Activated naive CD4-positive, alpha-beta T cell treated with anti-CD3 and anti-CD28 coated beads, Interleukin-2, amount 50 U/mL, for 24 hours (primary cell): ENCODE measurements around the gene FAM168A.

ENCODE experiments used
- H3K27ac Mint-ChIP-seq: one replicate; pipeline ENCODE4 v1.8.0; 2021; ENCODE audit warnings: mild to moderate bottlenecking, mixed read lengths
- H3K27me3 Mint-ChIP-seq: one replicate; pipeline ENCODE4 v1.8.0; 2021; ENCODE audit warnings: mixed read lengths
- H3K36me3 Mint-ChIP-seq: one replicate; pipeline ENCODE4 v1.8.0; 2021; ENCODE audit warnings: mixed read lengths
- H3K4me1 Mint-ChIP-seq: one replicate; pipeline ENCODE4 v1.8.0; 2021; ENCODE audit warnings: mixed read lengths
- H3K4me3 Mint-ChIP-seq: one replicate; pipeline ENCODE4 v1.8.0; 2021; ENCODE audit warnings: mild to moderate bottlenecking, mixed read lengths
- H3K9me3 Mint-ChIP-seq: one replicate; pipeline ENCODE4 v1.8.0; 2021; ENCODE audit warnings: mixed read lengths

FAM168A gene

GRCh38 chr11:73372375-73372993 lies 225.4 kb downstream of the FAM168A start:
- Mint-ChIP-seq H3K27me3 (no peaks in the 10 kb centered on the region), H3K4me3 (no peak overlapping the region), H3K36me3 (peaks cover 3% of the 10 kb centered on the region), H3K27ac (no peak overlapping the region), H3K4me1 (peaks cover 28% of the 10 kb centered on the region), H3K9me3 (no peaks in the 10 kb centered on the region)

DNA sequence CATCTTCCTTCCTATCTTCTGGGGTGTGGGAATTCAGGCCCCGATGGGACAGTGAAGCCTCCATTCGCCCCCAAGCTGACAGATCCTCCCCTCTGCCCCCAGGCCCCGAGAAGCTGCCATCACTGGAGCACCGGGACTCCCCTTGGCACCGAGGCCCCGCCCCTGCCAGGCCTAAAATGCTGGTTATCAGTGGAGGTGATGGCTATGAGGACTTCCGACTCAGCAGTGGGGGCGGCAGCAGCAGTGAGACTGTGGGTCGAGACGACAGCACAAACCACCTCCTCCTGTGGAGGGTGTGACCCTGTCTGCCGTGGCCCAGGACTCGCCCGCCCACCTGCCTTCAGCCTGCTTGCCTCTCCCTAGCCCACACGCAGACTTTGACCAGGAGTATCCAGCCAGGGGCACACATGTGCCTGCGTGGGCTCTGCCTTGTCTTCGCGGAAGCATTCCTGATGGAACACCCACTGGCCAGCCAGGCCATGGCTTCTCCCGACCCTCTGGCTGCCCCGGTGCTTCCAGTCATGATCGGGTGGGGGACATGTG lies 230.4 kb downstream of the FAM168A start:
- peak overlapping the region; percentile 4 for H3K27ac Mint-ChIP-seq
- no peaks in the 10 kb centered on the region for H3K27me3 Mint-ChIP-seq

GRCh38 chr11:73366953-73367352 lies 231.0 kb downstream of the FAM168A start:
- no peaks in the 10 kb centered on the region for H3K9me3 Mint-ChIP-seq
- peaks cover 1% of the 10 kb centered on the region for H3K36me3 Mint-ChIP-seq
- H3K27me3 Mint-ChIP-seq = no peaks in the 10 kb centered on the region
- peak overlapping the region; percentile 4 for H3K27ac Mint-ChIP-seq
- H3K4me1 Mint-ChIP-seq = peaks cover 33% of the 10 kb centered on the region
- H3K4me3 Mint-ChIP-seq = peak overlapping the region; percentile 13

More for the DNA sequence above, 230.4 kb downstream of the FAM168A start:
- peaks cover 1% of the 10 kb centered on the region for H3K36me3 Mint-ChIP-seq
- H3K9me3 Mint-ChIP-seq = no peaks in the 10 kb centered on the region
- H3K4me3 Mint-ChIP-seq = no peak overlapping the region
- peaks cover 33% of the 10 kb centered on the region for H3K4me1 Mint-ChIP-seq

DNA sequence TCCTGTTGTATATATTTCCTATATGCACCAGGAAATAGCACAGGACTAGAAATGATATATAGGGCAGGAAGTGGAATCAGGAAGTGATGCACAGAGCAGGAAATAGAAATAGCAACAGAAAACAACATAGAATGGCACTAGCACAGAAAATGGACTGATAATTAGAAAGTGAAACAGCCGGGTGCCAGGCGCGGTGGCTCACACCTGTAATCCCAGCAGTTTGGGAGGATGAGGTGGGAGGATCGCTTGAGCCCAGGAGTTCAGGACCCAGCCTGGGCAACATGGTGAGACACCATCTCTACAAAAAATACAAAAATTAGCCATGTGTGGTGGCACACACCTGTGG lies 231.7 kb downstream of the FAM168A start:
- peaks cover 1% of the 10 kb centered on the region for H3K36me3 Mint-ChIP-seq
- H3K4me3 Mint-ChIP-seq = peak overlapping the region; percentile 33
- H3K4me1 Mint-ChIP-seq = peaks cover 33% of the 10 kb centered on the region
- H3K27ac Mint-ChIP-seq = peak overlapping the region; percentile 86
- H3K9me3 Mint-ChIP-seq = no peaks in the 10 kb centered on the region
- H3K27me3 Mint-ChIP-seq = no peaks in the 10 kb centered on the region

DNA sequence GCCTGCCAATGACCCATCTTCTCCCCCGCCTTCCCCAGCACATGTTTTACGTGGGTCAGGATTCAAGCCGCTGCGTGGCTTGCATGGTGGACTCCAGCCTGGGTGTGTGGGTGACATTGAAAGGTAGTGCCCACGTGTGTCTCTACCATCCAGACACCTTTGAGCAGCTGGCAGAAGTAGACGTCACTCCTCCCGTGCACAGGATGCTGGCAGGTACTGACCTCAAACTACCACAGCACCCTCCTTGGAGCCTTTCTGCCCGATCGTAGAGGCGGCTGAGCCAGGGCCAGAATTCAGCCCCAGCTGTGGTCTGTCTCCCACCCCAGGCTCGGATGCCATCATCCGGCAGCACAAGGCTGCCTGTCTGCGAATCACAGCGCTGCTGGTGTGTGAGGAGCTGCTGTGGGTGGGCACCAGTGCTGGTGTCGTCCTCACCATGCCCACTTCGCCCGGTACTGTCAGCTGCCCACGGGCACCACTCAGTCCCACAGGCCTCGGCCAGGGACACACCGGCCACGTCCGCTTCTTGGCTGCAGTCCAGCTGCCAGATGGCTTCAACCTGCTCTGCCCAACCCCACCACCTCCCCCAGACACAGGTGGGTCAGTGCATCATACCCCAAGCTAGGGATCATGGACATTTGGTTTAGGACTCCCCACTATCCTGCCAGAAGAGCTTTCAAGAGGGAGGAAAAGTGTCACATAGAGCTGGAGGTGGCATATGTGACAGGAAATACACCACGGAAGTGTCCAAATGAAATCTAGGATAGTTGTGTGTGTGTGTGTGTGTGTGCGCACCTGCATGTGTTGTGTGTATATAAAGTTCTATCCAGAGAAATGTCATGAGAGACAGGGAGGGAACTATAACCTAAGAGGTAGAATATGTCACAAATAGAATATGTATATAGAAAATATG lies 232.3 kb downstream of the FAM168A start:
- no peaks in the 10 kb centered on the region for H3K9me3 Mint-ChIP-seq
- H3K27ac Mint-ChIP-seq = peak overlapping the region; percentile 86
- H3K4me1 Mint-ChIP-seq = peaks cover 33% of the 10 kb centered on the region
- no peaks in the 10 kb centered on the region for H3K27me3 Mint-ChIP-seq
- peak overlapping the region; percentile 33 for H3K4me3 Mint-ChIP-seq
- peaks cover 1% of the 10 kb centered on the region for H3K36me3 Mint-ChIP-seq

GRCh38 chr11:73363147-73363546 lies 234.8 kb downstream of the FAM168A start:
- H3K36me3 Mint-ChIP-seq = peaks cover 1% of the 10 kb centered on the region
- no peaks in the 10 kb centered on the region for H3K27me3 Mint-ChIP-seq
- H3K4me3 Mint-ChIP-seq = no peak overlapping the region
- peaks cover 26% of the 10 kb centered on the region for H3K4me1 Mint-ChIP-seq
- no peak overlapping the region for H3K27ac Mint-ChIP-seq
- no peaks in the 10 kb centered on the region for H3K9me3 Mint-ChIP-seq

DNA sequence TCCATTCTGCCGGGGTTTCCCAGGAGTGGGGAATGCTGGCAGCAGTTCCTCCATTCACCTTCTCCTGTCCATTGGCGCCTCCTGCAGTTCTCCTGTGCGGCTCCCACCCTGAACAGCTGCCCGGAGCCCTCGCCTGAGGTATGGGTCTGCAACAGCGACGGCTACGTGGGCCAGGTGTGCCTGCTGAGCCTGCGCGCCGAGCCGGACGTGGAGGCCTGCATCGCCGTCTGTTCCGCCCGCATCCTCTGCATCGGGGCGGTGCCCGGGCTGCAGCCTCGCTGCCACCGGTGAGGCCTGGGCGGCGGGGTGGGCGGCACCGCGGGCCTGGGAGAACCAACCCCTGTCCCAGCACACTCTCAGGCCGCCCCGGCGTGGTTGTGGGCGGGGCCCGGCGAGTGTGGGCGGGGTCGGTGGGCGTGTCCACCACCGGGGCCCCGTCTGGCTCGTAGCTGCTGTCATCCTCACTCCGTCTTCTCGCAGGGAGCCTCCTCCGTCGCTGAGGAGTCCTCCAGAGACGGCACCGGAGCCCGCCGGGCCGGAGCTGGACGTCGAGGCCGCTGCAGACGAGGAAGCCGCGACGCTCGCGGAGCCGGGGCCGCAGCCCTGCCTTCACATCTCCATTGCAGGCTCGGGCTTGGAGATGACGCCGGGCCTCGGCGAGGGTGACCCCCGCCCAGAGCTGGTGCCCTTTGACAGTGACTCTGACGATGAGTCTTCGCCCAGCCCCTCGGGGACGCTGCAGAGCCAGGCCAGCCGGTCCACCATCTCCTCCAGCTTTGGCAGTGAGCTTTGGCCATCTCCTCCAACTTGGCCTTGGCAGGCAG lies 235.7 kb downstream of the FAM168A start:
- H3K4me3 Mint-ChIP-seq = no peak overlapping the region
- no peaks in the 10 kb centered on the region for H3K27me3 Mint-ChIP-seq
- no peaks in the 10 kb centered on the region for H3K9me3 Mint-ChIP-seq
- H3K4me1 Mint-ChIP-seq = peaks cover 16% of the 10 kb centered on the region
- peak overlapping the region; percentile 8 for H3K27ac Mint-ChIP-seq
- H3K36me3 Mint-ChIP-seq = peaks cover 1% of the 10 kb centered on the region

DNA sequence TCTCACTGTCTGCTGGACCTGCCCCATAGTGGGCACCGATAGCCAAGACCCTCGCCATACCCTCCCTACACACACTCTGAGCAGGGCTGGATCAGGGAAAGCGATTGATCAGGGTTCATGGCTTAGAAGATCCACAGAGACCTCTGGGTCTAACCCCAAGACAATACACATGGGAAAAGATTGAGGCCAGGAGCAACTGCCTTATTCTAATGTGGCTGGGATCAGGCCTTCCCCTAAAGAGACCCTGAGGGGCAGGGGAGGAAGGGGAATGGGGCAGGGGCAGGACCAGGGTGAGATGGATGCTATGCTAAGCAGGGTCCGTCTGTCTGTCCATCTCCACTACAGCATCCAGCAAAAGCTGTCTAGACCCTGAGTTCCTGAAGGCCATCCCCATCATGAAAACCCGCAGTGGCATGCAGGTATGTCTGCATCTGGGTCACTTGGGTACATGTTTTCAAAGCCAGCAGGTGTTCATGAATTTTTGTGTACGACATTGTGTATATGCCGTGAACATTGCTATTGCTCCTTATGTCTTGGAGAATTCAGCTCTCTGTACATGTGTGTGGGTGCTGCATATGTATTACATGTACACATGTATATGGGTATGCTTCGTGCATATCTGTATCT lies 237.1 kb downstream of the FAM168A start:
- no peaks in the 10 kb centered on the region for H3K9me3 Mint-ChIP-seq
- H3K27ac Mint-ChIP-seq = no peak overlapping the region
- no peaks in the 10 kb centered on the region for H3K27me3 Mint-ChIP-seq
- H3K4me3 Mint-ChIP-seq = no peak overlapping the region
- H3K4me1 Mint-ChIP-seq = peaks cover 3% of the 10 kb centered on the region
- no peaks in the 10 kb centered on the region for H3K36me3 Mint-ChIP-seq

- Mint-ChIP-seq H3K27me3 (no peaks in the 10 kb centered on the region), H3K27ac (no peak overlapping the region)
Observed at GRCh38 chr11:73359930-73360742, 237.8 kb downstream of the FAM168A start.

DNA sequence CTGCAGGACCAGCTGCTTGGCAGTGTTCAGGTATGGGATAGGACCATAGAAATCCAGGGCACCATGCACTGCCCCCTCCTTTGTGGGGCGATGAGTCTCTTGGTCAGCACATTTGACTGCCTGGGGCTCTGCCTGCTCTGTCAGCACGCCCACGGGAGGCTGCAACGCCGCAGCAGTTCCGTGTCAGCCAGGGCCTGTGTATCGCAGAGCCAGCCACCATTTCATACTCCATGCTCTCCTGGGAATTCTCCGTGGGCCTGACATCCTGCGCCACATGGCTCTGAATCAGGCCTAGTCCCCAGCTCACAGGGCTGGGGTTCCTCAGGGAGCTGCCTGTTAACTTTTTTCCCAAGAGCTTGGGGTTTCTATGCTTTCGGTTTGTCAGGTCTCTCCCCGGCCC lies 238.6 kb downstream of the FAM168A start:
- H3K27me3 Mint-ChIP-seq = no peaks in the 10 kb centered on the region
- H3K36me3 Mint-ChIP-seq = no peaks in the 10 kb centered on the region

More at GRCh38 chr11:73359930-73360742, 237.8 kb downstream of the FAM168A start:
- Mint-ChIP-seq H3K36me3 (no peaks in the 10 kb centered on the region), H3K4me3 (no peak overlapping the region), H3K4me1 (no peaks in the 10 kb centered on the region), H3K9me3 (no peaks in the 10 kb centered on the region)

DNA sequence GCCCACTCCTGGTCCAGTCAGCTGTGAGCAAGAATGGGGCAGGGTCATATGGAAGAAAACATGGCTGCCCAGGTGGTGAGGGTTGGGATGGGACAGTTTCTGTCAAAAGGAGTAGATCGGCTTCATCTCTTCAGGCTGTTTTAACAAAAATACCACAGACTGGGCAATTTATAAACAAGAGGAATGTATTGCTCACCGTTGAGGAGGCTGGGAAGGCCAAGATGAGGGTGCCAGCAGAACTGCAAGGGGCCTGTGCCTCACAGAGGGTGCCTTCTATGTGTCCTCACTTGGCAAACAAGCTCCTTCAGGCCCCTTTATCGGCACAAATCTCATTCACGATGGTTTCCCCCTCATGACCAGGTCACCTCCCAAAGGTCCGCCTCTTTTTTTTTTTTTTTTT lies 239.8 kb downstream of the FAM168A start:
- Mint-ChIP-seq H3K36me3 (no peaks in the 10 kb centered on the region), H3K27ac (no peak overlapping the region), H3K4me3 (no peak overlapping the region)

More for the DNA sequence above, 238.6 kb downstream of the FAM168A start:
- Mint-ChIP-seq H3K4me1 (no peaks in the 10 kb centered on the region), H3K4me3 (no peak overlapping the region), H3K27ac (peak overlapping the region; percentile 23), H3K9me3 (no peaks in the 10 kb centered on the region)

DNA sequence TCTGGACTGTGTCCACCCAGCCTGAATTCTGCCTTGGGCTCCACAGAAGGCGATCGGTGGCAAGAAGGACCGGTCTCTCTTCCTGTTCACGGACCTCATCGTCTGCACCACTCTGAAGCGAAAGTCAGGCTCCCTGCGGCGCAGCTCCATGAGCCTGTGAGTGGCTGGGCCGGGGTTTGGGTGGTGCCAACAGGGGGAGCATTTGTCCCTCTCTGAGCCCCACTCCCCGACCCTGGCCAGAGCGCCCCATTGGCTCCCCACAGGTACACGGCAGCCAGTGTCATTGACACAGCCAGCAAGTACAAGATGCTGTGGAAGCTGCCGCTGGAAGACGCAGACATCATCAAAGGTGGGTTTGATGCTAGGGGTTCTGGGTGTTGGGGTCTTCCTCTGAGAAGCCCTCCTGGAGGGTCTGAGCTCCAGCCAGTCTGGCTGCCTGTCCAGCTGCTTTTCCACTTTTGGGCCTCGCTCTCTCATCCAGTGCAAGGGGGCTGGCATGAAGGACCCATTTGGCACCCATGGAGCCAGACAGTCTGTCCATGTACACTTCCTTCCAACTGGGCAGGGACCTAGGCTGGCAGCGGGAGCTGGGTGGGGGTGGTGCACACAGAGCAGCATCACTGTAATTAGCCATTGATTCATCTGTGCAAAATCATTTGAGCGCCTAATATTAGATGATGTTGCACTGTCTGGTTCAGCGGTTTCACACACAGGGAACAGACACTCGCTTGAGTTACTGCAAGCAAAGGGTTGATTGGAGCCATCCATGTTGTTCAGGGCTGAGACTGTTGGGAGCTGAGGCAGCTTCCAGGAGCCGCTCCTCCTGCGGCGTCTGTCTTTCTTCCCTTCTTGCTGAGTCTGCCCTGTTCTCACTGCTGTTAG lies 240.7 kb downstream of the FAM168A start:
- Mint-ChIP-seq H3K36me3 (no peaks in the 10 kb centered on the region), H3K4me1 (no peaks in the 10 kb centered on the region), H3K27me3 (no peaks in the 10 kb centered on the region), H3K27ac (no peak overlapping the region), H3K9me3 (no peaks in the 10 kb centered on the region), H3K4me3 (no peak overlapping the region)

More for the DNA sequence above, 239.8 kb downstream of the FAM168A start:
- H3K9me3 Mint-ChIP-seq = no peaks in the 10 kb centered on the region
- H3K27me3 Mint-ChIP-seq = no peaks in the 10 kb centered on the region
- H3K4me1 Mint-ChIP-seq = no peaks in the 10 kb centered on the region

GRCh38 chr11:73355109-73355508 lies 242.8 kb downstream of the FAM168A start:
- Mint-ChIP-seq H3K27ac (no peak overlapping the region), H3K4me1 (peaks cover 4% of the 10 kb centered on the region), H3K9me3 (no peaks in the 10 kb centered on the region), H3K4me3 (no peak overlapping the region), H3K27me3 (no peaks in the 10 kb centered on the region), H3K36me3 (no peaks in the 10 kb centered on the region)

GRCh38 chr11:73353422-73353821 lies 244.5 kb downstream of the FAM168A start:
- Mint-ChIP-seq H3K4me3 (no peak overlapping the region), H3K9me3 (no peaks in the 10 kb centered on the region), H3K4me1 (peaks cover 4% of the 10 kb centered on the region), H3K27me3 (no peaks in the 10 kb centered on the region), H3K36me3 (no peaks in the 10 kb centered on the region), H3K27ac (no peak overlapping the region)
